SH-SY5Y (cell line): ENCODE measurements around the gene BRDT.

Experiments used
- GATA2 ChIP-seq: IDR thresholded peaks from 2 replicates; pipeline ENCODE4 v1.6.1; 2011; ENCODE audit warnings: mild to moderate bottlenecking, low read depth, low read length
- GATA3 ChIP-seq: IDR thresholded peaks from 2 replicates; pipeline ENCODE4 v1.6.1; 2011; ENCODE audit warnings: low read depth, mild to moderate bottlenecking, low read length, moderate library complexity

DNA sequence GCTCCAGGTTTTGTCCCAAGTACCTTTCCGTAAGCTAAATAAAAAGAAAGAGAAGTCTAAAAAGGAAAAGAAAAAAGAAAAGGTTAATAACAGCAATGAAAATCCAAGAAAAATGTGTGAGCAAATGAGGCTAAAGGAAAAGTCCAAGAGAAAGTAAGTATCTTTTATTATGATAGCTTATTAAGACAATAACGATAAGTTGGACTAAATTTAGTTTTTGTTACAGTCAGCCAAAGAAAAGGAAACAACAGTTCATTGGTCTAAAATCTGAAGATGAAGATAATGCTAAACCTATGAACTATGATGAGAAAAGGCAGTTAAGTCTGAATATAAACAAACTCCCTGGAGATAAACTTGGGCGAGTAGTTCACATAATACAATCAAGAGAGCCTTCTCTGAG is 31.5 kb downstream of the BRDT start:
- no peak for TF ChIP-seq GATA2
- TF ChIP-seq GATA3, result no peak
